Body of pancreas (tissue), 4 donors: ENCODE results near the gene ANXA9.

ENCODE experiments used
- CTCF ChIP-seq, 7 experiments: fragments of 450-650 bp in 4 of 7; fragments of 200-600 bp in 3 of 7; sonication (generic) in 3 of 7; IDR thresholded peaks; one replicate each; pipeline ENCODE4 v1.5.1; 2016 to 2019; ENCODE audit warnings: antibody characterized with exemption in 7 of 7
- POLR2A ChIP-seq, 3 donors: fragments of 450-650 bp; IDR thresholded peaks; one replicate each; pipeline ENCODE4 v1.6.1; 2016; ENCODE audit warnings: antibody characterized with exemption in 3 of 3, mild to moderate bottlenecking in 2 of 3

GRCh38 chr1:150997949-150998348, 15.9 kb downstream of the ANXA9 start:
- TF ChIP-seq CTCF (IDR thresholded peaks at IDR 0.05) (no peak), POLR2A (IDR thresholded peaks at IDR 0.05) (no peak)
